Esophagus mucosa (tissue), 1 donor: ENCODE measurements around the gene F12. TPM values are rescaled to one million over a fixed set of nuclear protein-coding genes. Genes with fewer than 3 reads are reported as not detected.
"Not testable (repeated sequence)": the region's sequence is repeated elsewhere in the genome, so short reads cannot be mapped to it uniquely, and the experiment has no call there.

Experiments used
- ATAC-seq: fragments of 200-7000 bp; cut with Tn5 transposase; one replicate; pipeline ENCODE4 v1.9.1; 2020
- total RNA-seq: library from RNA; stranded (reverse); gene quantifications from one replicate; pipeline ENCODE4 v1.2.4, GENCODE V29; 2023
- donor health status: DM: yes; HTN: yes; CAD: no.

Gene F12
- total RNA-seq, 1 donor from 2014 or later, result 32.8 TPM

DNA sequence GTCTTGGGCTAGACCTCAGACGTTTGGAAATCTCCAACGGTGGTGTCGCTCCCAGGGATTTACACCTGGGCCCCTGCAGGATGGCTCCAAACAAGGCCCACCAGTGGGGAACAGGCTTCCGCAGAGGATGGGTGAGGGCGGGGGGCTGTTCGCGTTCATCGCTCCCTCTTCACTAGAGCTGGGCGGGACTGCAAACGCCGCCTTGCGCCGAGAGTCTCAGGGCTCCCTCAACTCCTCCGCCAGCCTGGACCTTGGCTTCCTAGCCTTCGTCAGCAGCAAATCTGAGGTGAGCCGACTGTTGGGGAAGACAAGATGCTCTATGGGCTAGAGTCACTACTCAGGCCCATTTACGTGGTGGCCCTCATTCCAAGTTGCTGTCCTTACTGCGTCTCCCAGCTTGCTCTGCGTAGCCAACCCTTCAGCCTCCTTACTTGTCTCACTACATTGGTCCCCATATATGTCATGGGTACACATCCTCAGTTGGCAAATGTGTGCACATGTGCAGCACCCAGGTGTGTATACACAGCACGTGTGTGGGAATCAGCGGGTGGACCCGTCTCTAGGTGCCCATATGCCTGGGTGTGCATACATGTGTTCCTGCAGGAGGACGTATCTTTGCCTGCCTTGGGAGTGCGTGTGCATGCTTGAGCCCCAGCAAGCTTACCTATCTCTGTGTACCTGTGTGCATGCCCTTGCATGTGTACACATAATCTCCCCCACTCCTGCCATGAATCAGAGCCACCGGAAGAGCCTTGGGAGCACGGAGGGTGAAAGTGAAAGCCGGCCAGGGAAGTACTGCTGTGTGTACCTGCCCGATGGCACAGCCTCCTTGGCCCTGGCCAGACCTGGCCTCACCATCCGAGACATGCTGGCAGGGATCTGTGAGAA lies 41.1 kb downstream of the F12 start:
- ATAC-seq, result peak; percentile 38

DNA sequence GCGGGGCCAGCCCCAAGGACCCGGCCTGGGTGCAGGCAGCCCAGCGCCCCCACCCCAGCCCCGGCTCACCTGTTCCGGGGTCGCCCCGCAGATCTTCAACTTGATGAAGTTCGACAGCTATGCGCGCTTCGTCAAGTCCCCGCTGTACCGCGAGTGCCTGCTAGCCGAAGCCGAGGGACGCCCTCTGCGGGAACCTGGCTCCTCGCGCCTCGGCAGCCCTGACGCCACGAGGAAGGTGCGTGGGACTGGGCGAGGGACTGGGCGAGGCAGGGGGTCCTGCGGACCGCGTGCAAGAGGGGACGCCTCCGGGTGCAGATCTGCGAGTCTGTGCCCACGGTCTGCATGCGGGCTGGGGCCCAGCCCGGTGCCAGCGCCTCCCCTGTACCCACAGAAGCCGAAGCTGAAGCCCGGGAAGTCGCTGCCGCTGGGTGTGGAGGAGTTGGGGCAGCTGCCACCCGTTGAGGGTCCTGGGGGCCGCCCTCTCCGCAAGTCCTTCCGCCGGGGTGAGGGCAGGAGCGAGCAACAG lies 42.0 kb downstream of the F12 start:
- ATAC-seq, result no peak

DNA sequence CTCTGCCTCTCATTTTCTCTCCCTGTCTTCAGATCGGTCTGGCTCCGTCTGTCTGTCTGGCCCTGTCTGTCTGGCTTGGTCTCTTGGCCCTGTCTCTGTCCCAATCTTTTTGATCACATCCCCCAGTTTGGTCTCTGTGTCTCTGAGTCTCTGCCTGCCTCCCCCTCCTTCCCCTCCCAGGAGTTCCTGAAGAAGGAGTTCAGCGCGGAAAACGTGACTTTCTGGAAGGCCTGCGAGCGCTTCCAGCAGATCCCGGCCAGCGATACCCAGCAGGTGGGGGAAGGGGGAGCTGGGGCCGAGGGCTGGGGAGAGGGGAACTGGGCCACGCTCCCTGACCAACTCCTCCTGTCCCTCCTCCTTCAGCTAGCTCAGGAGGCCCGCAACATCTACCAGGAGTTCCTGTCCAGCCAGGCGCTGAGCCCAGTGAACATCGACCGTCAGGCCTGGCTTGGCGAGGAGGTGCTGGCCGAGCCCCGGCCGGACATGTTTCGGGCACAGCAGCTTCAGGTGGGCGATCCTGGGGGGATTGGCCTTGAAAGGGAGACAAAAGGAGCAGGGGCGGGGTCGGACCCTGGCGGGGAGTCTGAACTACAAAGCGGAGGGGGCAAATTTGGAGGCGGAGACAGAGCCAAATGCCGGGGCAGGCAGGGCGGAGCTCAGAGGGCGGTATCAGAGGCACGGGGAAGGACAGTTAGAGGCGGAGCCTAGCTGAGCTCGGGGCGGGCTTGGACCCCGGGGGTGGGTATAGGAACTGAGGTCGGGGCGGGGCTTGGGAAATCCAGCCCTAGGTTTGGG lies 42.6 kb downstream of the F12 start:
- peak; percentile 16 for ATAC-seq

DNA sequence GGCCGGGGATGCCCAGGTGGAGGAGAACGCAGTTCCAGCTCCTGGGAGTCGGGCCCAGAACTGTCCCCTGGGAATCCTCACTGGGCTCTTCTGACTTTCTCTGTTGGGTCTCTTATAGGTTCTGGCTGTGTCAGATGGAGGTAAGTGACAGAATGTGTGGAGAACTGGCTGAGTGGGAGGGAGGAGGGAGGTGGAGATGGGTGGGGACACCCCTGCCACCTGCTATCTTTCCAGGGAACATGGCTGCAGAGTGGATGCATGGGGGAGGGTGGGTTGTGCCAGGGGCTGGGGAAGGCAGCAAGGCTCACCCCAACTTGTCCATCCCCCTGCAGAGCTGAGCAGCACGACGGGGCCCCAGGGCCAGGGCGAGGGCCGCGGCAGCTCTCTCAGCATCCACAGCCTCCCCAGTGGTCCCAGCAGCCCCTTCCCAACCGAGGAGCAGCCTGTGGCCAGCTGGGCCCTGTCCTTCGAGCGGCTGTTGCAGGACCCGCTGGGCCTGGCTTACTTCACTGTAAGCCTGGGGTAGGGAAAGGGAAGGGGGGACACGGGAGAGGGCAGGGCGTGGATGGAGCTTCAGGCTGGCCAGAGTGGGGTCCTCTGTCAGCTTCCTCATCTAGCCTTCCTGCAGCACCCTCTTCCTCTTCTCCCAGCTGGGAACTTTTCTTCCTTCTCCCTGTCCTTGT lies 43.4 kb downstream of the F12 start:
- ATAC-seq, result no peak

DNA sequence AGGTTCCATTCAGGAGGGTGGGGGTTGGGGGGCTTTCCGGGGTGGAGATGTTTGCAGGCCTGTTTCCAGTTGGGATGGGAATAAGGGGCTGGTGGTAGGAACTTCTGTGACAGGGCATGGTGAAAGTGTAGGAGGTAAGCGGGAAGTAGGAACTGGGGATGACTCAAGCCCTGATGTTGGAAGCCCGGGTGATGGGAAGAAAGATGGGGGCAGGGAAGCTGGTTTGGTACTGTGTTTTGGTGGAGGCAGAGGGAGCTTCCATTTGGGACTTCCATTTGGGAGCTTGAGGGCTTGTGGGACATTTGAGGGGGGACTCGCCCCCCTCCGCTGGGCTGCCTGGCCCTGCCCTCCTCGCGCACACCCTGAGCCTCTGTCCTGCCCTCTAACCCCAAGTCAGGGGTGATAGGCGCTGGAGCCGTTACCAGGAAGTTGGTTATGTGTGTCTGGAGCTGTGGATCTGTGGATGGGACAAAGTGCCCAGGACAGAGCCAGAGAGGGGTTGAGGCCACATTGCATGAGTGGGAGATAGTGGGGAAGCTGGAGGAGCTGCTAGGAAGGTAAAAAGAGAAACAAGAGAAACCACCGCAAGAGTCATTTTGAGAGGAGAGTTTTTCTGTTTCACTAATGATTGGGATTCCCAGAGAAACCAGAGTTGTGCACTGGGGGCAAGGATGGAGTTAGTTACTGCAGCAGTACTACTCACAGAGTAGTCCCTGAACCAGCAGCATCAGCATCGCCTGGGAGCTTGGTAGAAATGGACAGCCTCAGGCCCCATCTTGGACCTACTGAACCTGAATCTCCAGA lies 45.0 kb downstream of the F12 start:
- no peak for ATAC-seq

- no peak for ATAC-seq
These were observed 45.8 kb downstream of the F12 start for GRCh38 chr5:177363565-177363964.

GRCh38 chr5:177362610-177363507 lies 46.5 kb downstream of the F12 start:
- ATAC-seq, result peak; percentile 67

DNA sequence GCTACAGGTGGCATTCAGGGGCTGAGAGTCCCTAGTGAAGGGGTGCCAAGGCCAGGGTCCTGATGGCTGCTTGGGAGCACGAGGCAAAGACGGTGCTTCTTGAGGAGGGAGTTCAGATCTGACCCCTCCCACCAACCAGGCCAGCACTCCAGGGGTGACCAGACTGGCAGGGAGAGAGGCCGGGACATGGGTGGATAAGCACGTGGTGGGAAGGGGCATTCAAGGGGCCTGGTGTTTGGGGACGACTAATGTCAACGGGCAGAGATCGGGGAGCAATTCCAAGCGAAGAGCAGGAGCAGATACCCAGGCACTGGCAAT lies 47.1 kb downstream of the F12 start:
- ATAC-seq, result no peak

DNA sequence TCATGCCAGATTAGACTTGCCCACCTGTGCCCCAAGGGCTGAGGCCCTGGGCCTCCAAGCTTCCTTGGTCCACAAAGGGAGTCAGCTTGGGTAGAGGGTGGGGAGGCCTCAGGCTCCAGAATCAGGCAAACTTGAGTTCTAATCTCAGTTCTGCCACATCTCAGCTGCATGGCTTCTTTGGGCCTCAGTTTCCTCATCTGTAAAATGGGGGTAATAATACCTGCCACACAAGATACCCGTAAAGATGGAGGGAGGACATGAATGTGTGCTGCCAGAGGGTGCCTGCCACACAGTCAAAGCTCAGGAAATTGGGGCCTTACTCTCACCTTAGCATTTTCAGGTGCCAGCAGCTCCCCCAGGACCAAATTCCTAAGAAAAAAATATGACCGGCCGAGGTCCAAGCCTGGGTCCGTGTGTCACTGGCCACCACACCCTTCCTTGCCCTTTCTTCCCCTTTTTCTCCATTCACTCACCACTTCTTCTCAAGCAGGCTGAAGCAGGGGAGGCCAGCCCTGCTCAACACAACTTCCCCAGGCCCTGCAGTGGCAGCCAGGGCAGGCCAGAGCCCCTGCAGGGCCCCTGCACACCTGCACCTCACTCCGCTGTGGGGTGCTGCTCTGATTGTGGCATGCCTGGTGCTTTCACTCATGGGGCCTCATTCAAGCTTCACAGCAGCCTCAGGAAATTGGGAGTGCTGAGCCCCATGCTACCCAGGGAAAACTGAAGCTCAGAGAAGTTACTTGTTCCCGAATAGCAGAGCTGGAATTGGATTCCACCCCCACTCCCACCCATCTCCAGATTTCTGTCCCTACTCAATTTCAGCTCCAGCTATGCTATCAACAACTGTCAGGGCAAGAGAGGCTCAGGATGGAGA lies 47.7 kb downstream of the F12 start:
- no peak for ATAC-seq

GRCh38 chr5:177360740-177361139 lies 48.6 kb downstream of the F12 start:
- ATAC-seq, result not testable (repeated sequence)

DNA sequence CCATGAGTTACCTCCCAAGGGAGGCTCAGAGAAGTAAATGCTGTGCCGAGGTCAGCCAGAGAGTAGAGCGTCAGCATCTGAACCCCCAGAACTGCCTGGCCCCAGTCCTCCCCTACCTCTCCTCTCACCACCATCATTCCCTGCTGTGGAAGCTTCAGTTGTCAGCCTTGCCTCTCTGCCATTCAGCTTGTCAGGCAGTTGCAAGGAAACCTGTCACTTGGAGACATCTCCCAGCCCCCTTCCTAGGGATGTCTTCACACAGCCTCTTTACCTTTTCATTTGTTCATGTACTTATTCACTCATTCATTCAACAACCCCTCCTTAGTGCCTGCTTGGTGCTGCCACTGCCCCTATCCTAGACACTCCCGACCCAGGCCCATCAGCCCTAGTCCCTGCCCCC lies 49.5 kb downstream of the F12 start:
- no peak for ATAC-seq

DNA sequence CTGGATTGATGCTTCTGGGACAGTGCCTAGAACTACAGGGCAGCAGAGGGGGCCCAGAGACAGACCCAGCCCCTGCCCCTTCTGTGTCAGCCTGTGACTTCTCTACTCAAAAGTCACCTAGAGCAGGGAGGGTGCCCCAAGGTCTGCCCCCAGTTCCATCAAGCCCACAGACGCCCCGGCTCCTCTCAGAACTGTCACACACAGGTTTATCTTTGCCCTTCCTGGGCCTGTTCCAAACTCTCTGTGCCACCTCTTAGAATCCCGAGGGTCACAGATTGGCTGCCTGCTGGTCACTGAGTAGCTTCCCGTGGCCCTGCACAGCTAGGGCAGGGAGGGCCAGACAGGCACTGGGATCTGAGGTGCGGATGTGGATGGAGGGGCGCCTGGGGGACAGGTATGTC lies 49.9 kb downstream of the F12 start:
- ATAC-seq, result no peak

- no peak for ATAC-seq
These were observed 51.0 kb downstream of the F12 start for GRCh38 chr5:177358370-177358819.

GRCh38 chr5:177357459-177358351 lies 51.7 kb downstream of the F12 start, which contains the start of gene RGS14:
Gene RGS14 (plus strand): TSS chr5:177357924. CDS start chr5:177358025, 101 bp downstream.
- ATAC-seq, result peak; percentile 57

DNA sequence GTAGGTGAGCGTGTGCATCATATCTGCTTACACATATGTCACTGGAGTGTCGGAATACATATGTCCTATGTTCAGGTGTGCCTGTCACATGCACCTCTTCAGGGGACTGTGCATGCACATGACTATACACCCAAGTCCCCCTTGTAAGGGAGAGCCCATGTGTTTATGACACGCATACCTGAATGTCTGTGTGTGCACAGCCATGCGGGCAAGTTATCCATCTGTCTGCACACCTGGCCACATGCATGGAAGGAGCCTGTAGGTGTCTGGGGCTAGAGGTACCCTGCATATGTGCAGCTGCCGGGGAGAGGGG lies 52.3 kb downstream of the F12 start:
- no peak for ATAC-seq

DNA sequence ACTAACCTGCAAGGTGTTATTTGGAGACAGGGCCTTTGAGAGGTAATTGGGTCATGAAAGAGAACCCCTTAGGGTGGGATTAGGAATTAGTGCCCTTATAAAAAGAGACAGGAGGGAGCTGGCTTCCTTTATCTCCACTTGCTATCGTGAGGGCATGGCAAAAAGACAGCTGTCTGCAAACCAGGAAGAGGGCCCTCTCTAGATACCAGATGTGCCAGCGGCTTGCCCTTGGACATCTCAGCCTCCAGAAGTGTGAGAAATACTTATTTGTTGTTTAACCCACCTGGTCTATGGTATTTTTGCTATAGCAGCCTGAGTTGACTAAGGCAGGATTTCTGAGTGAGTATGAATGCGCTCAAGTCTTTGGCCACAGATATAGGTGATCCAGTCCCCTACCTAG lies 52.6 kb downstream of the F12 start:
- ATAC-seq, result no peak

- no peak for ATAC-seq
These were observed 53.5 kb downstream of the F12 start for GRCh38 chr5:177355868-177356168.

DNA sequence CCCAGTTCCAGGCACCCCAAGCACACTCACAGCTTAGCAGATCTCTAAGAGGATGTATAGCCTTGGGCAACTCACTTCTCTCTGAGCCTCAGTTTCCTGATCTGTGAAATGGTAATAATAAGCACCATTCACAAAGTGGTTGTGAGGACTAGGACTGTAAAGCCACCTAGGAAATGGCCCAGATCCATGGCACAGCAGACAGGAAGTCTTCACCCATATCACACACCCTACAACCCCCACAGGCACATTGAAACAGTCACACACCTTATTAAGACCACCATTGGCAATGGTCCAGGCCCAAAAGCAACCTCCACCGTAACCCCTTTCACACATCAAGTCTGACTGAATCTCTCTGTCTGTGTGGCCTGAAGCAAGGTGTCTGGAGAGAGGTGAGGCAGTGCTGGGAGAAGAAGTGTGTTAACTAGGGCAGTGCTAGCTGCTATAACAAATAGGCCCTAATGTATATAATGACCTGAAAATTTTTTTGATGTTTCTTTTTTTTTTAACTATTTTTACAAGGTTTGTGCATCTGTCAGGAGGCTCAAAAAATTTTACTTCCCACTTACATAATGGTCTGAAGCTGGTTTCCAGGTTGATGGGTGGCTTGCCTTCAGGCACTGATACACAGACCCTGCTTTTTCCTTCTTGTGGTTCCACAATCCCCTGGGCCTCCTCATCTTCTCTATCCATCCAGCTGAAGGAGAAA lies 54.0 kb downstream of the F12 start:
- ATAC-seq, result no peak

- no peak for ATAC-seq
These were observed 54.7 kb downstream of the F12 start for GRCh38 chr5:177354711-177355110.
